ENCODE data around the gene PRR16. TPM values are rescaled to one million over a fixed set of nuclear protein-coding genes. Genes with fewer than 3 reads are reported as not detected.

Gene PRR16
- polyA plus RNA-seq, 4 donors: 2.2 to 7.4 (median 2.9) TPM

DNA sequence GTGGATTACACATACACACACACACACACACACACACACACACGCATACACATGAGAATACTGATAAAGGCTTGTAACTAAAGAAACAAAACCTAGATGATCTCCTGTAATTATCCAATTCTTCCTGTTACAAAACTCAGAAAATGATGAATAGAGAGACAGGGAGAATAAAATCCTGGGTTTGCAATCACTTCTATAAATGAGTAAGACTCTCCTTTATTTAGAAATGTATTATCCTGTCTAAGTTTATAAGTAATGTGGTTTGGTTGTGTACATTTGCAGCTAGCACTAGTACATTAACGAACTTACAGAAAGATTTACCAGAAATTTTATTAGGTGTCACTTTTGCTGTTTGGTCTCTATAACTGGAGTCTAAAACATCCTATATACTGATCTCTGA lies 2.8 kb upstream of the PRR16 start:
- no peak for DNase-seq (ENCODE audit: low read depth in 4 of 4, low spot score in 3 of 4)

DNA sequence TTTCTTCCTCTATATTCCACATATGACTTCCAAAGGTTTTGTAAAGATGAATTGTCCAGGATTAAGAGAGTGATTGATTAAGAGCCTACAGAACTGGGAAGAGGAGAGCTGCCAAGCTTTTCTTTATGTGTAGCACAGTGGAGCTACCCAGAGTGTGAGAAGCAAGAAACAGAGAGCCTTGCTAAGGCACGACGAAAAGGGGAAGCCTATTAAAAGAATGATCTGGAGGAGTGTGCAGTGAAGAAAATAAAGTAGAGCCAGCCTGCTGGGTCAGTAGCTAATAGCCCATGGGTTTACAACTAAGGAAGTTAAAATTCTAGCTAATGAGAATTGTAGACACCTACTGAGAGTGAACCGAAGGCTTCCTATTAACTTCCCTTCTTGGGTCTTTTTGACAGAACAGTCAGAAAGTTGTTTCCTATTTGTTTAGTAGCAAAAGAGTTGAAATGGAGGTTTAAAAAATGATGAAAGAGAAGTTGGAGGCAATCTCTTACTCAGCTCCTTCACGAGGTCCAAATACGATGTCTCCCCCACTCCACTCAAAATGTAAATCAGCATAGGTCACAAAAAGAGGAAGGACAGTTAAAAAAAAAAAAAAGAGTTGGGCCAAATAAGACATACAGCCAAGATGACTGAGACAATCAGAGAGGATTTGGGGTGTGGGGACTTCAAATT lies 957 bp upstream of the PRR16 start:
- DNase-seq (ENCODE audit: low read depth in 4 of 4, low spot score in 3 of 4): no peak

- no peak for DNase-seq (ENCODE audit: low read depth in 4 of 4, low spot score in 3 of 4)
These were observed 731 bp downstream of the PRR16 start for GRCh38 chr5:120464627-120465435.

GRCh38 chr5:120465436-120465961 lies 1.4 kb downstream of the PRR16 start:
- no peak for DNase-seq (ENCODE audit: low read depth in 4 of 4, low spot score in 3 of 4)

GRCh38 chr5:120466341-120467006 lies 2.4 kb downstream of the PRR16 start:
- no peak for DNase-seq (ENCODE audit: low read depth in 4 of 4, low spot score in 3 of 4)

GRCh38 chr5:120471971-120472370 lies 7.9 kb downstream of the PRR16 start:
- no peak for DNase-seq (ENCODE audit: low read depth in 4 of 4, low spot score in 3 of 4)

- no peak for DNase-seq (ENCODE audit: low read depth in 4 of 4, low spot score in 3 of 4)
These were observed 8.8 kb downstream of the PRR16 start for GRCh38 chr5:120472911-120473310.

- no peak for DNase-seq (ENCODE audit: low read depth in 4 of 4, low spot score in 3 of 4)
These were observed 9.2 kb downstream of the PRR16 start for GRCh38 chr5:120473332-120473731.

DNA sequence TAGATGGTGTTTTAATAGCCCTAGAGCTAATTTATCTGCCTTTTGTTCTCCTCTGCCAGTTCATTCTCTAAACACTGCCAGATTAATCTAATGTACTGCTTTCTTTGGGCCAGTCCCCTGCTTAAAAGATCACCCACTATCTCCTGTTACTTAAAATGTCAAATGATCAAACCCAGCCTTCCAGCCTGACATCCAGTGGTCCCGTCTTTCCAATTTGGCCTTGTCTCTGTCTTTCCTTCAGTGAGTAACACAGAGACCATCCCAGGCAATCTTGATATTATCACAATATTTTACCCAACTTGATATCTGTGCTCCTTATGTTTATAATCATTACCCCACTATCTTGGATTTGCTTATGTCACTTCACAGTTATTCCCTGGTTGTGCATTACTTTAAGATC lies 12.0 kb downstream of the PRR16 start:
- DNase-seq (ENCODE audit: low read depth in 4 of 4, low spot score in 3 of 4): no peak

- no peak for DNase-seq (ENCODE audit: low read depth in 4 of 4, low spot score in 3 of 4)
These were observed 15.0 kb downstream of the PRR16 start for GRCh38 chr5:120479066-120479465.

DNA sequence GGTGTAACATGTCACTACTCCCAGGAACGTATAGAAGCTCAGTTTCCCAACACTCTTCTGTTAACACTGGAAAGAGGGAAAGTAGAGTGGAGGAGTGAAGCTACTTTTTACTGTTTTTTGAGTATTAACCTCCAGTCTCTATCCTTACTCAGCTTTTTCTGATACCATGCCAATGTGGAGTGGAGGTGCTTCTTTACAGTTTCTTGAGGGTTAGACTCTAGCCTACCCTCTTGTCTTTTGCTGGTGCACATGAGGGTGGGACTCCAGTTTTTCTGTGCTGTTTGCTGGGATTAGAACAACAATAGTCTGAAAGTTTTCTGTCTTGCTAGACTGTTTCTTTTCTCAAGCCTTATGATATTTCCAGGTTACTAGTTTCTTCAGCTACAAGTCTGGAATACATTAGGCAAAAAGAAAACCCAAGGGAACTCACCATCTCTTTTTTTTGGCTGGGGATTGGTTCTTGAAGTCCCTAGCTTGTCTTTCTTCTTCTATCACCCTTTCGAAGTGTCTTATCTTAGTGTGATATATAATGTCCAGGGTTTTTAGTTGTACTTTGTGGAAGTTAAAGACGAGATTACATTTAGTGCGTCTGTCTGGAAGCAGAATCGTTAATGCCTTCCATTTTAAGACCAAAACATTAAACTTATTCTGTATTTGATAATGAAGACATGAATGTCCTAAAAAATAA lies 35.9 kb downstream of the PRR16 start:
- DNase-seq (ENCODE audit: low read depth in 4 of 4, low spot score in 3 of 4): no peak

DNA sequence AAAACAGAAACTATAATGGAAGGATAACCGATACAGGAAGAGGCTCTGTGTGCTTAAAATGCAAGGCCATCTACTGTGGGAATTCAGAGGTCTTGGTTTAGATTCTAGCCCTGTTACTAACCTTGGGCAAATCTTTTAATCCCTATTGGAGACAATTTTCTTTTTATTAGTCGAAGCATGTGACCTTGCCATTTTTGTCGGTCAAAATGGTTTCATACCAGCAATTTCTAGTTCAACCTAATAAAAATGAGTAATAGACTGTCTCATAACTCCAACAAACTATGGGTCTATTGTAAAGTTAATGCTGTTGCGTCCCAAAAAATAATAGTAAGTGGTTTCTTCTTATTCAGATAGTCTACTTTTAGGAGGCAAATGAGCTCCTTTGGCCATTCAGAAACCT lies 38.4 kb downstream of the PRR16 start:
- no peak for DNase-seq (ENCODE audit: low read depth in 4 of 4, low spot score in 3 of 4)

GRCh38 chr5:120503341-120503740 lies 39.2 kb downstream of the PRR16 start:
- no peak for DNase-seq (ENCODE audit: low read depth in 4 of 4, low spot score in 3 of 4)

- no peak for DNase-seq (ENCODE audit: low read depth in 4 of 4, low spot score in 3 of 4)
These were observed 40.0 kb downstream of the PRR16 start for GRCh38 chr5:120504057-120504456.

- no peak for DNase-seq (ENCODE audit: low read depth in 4 of 4, low spot score in 3 of 4)
These were observed 43.1 kb downstream of the PRR16 start for GRCh38 chr5:120507197-120507596.

GRCh38 chr5:120507800-120508463 lies 43.8 kb downstream of the PRR16 start:
- DNase-seq (ENCODE audit: low read depth in 4 of 4, low spot score in 3 of 4): no peak

DNA sequence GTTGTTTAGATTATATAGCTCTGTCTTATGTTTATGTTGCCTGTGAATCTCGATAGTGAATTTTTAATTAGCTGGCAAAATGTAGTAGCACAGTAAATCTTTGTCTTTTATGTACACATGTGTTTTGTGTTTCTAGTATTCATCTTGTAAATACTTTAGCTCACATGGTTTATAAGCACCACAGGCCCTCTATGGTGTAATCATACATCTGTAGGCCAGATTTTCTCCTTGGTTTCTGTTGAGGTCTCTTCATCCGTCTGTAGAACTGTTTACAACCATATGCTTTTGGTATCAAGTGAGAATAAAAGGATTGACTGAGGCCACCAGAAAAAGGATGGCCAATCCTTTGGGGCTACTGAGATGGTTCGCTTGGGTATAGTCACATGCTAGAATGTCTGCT lies 45.0 kb downstream of the PRR16 start:
- DNase-seq (ENCODE audit: low read depth in 4 of 4, low spot score in 3 of 4): no peak

GRCh38 chr5:120510098-120510637 lies 46.1 kb downstream of the PRR16 start:
- DNase-seq (ENCODE audit: low read depth in 4 of 4, low spot score in 3 of 4): no peak

DNA sequence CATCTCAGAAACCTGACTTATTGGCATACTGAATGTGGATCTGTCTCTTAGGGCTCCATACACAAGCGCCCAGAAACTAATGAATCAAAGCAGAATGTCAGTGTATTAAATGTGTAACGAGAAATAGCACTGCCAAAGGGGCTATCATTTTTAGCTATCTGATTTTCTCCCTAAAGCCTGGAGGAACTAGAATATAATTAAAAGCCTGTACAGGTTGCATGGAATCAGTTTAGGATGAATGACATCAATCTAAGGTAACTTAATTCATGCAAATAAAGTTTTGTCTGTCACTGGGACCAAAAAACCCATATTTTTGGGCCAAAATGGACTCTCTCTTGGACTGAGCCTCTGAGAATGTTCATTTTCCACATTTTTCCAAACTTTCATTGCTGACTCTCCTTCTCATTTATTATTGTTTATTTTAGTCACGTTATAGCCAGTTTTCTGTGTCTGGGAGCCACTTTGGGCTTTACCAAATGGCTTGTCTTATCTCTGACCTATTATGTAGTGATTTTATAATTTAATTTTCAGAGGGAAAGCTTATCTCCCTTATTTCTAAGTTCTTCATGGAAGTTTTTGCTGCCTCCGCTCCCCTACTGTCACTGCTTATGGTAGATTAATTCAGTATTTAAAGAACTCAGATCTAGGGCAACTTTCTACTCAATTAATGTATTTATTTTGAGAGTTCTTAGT lies 47.0 kb downstream of the PRR16 start:
- no peak for DNase-seq (ENCODE audit: low read depth in 4 of 4, low spot score in 3 of 4)
